ENCODE measurements around the gene TACSTD2.
"Not testable (repeated sequence)": the region's sequence is repeated elsewhere in the genome, so short reads cannot be mapped to it uniquely, and the experiment has no call there.

TACSTD2 gene, protein sequence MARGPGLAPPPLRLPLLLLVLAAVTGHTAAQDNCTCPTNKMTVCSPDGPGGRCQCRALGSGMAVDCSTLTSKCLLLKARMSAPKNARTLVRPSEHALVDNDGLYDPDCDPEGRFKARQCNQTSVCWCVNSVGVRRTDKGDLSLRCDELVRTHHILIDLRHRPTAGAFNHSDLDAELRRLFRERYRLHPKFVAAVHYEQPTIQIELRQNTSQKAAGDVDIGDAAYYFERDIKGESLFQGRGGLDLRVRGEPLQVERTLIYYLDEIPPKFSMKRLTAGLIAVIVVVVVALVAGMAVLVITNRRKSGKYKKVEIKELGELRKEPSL

DNA sequence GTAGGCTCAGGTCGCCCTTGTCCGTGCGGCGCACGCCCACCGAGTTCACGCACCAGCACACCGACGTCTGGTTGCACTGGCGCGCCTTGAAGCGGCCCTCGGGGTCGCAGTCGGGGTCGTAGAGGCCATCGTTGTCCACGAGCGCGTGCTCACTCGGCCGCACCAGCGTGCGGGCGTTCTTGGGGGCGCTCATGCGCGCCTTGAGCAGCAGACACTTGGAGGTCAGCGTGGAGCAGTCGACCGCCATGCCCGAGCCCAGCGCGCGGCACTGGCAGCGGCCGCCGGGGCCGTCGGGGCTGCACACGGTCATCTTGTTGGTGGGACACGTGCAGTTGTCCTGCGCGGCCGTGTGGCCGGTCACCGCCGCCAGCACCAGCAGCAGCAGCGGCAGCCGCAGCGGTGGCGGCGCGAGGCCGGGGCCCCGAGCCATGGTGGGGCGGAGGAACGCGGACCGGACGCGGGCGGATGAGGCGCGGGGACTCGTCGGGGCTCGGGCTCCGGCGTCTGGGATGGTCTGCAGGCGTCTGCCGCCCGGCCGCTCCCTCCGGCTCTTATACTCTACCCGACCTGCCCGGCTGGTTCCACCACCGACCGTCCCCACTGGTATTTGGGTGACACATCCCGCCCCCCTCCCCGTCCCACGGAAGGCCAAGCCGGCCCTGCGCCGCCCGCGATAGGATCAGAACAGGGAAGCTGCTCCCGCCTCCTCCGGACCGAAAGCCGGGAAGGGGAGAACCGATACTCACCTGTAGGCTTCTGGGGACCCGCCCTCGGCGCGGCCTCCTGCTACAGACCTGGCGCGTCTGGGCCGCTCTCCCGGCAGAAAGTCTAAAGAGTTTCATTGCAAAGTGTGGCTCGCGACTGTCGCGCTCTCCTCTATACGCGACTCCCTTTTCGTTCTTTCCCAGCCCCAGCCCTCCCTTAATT, at the start of gene TACSTD2:
TACSTD2 (minus strand) TSS at position 526 of the 927 bp plus-strand sequence; CDS start at position 430, 96 bp downstream.
- no peak for DNase-seq (ENCODE audit: low spot score)

DNA sequence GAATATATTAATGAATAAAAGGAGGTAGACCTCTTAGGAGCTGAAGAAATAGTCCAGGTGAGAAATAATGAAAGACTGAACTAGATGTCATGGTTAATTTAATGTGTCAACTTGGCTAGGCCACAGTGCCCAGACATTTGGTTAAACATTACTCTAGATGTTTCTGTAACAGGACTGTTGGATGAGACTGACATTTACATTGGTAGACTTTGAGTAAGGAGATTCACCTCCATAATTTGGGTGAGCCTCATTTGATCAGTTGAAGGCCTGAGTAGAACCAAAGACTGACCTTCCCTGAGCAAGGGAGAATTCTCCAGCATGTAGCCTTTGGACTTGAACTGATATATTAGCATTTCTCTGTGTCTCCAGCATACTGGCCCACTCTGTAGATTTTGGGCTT, 49.2 kb upstream of the TACSTD2 start:
- no peak for DNase-seq (ENCODE audit: low spot score)

DNA sequence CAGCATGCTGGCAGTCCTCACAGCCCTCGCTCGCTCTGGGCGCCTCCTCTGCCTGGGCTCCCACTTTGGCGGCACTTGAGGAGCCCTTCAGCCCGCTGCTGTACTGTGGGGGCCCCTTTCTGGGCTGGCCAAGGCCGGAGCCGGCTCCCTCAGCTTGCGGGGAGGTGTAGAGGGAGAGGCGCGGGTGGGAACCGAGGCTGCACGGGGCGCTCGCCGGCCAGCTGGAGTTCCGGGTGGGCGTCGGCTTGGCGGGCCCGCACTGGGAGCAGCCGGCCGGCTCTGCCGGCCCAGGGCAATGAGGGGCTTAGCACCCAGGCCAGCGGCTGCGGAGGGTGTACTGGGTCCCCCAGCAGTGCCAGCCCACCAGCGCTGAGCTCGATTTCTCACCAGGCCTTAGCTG, 46.2 kb upstream of the TACSTD2 start:
- not testable (repeated sequence) for DNase-seq (ENCODE audit: low spot score)

DNA sequence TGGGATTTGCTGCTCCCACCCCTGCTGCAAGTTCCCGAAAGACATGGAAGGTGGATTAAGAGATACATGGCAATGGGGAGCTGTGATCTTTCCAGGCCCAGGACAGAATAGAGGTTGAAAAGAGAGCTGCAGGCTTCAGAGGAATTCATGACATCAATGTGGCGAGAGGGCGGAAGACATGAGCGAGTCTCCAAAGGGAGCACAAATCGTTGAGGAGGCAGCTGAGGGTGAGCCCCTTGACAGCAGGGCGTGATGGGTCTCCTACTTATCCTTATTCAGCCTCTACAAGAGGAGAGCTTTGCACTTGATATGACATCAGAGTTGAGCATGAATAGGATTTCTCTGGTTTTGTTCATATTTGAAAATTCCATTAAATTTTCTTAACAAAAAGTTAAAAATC, 45.5 kb upstream of the TACSTD2 start:
- no peak for DNase-seq (ENCODE audit: low spot score)

DNA sequence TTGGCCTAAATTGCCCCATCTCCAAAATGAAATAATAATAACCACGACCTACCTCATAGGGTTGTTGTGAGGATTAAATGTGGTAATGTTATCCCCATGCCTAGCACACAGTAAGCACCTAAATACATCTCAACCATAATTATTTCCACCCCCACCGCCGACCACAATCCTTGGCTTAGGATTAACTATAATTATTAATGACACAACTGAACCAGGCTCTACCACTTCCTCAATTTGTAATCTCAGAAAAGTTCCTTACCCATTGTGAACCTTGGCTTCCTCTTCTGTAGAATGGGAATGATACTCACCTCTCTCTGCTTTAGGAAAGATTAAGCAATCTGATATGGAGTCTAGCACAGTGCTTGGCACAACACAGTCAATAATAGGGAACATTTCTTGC, 44.3 kb upstream of the TACSTD2 start:
- no peak for DNase-seq (ENCODE audit: low spot score)

DNA sequence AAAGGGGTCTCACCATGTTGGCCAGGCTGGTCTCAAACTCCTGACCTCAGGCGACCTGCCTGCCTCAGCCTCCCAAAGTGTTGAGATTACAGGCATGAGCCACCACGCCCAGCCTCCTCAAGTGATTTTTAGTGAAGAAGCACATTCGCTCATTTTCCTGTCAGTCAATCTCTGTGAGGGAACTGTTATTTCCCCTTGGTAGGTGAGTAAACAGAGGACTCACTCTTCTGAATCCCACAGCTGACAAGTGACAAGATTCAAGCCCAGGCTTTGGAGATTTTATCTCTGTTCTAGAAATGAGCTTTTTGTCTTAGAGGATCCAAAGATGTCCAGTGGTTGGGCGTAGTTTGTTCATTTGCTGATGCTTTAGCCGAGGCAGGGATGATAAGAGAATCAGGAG, 43.9 kb upstream of the TACSTD2 start:
- no peak for DNase-seq (ENCODE audit: low spot score)

DNA sequence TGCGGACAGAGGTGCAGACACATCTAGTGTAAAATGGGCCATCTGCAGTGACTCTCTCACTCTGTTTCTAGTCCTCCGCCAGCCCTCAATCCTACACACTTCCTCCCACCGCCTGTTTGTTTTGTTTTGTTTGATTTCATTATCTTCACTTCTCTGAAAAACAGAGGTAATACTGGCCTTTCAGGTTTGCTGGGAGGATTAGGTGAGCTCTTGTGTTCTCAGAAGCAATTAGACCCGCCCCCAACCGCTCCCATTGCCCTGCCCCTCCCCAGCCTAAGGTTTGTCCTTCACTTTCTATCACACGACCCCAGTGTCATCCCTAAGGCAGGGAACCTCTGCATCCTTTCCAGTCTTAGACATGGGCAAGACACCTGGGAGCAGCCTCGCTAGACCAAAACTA, 43.2 kb upstream of the TACSTD2 start:
- DNase-seq (ENCODE audit: low spot score), result no peak

DNA sequence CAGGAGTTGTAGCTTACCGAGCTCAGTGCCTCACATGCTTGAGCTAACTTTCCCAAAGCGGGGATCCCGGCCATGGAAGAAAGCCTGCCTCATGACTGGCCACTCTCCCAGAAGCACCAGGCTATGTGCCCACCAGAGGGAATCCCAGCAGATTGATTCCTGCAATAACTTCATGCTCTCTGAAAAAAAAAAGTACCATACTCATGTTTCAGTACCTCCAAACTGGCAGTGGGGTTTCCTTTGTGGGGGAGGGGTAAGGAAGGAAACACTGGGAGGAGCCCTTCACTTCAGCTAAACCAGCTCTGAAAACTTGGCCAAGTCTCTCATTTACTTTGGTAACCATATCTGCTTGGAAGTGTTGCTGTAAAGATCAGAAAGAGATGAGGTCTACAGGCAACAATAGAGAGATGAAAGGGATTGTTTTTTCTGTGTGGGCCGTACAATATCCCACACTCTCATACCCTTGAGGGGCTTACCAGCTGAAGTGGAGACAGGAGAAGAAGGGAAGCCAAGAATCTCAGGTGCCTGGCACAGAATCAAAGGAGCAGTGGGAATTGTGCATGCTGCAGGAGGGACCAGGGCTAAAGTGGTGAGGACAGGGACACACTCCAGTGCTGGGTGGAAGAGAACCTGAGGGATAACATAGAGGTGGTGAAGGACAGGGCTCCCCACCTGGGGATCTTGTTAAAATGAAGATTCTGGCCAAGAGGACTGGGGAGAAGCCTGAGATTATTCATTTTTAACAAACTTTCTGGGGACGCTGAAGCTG, 42.4 kb upstream of the TACSTD2 start:
- no peak for DNase-seq (ENCODE audit: low spot score)

DNA sequence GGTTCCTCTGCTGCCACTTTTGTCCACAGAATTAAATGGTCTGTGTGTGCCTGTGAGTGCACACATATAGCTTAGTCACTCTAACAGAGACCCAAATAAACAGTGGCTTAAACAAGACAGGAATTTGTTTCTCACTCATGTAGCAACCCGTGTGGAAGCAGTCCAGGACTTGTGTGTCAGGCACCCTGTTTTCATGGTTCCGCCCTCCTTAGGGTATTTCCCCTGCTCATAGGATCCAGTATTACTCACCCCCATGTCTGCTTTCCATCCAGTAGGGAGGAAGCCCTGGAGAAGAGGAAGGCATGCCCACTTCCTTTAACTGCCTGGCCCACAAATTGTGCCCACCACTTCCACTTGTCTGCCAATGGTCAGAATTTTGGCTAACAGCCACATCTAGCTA, 41.3 kb upstream of the TACSTD2 start:
- peak; percentile 13 for DNase-seq (ENCODE audit: low spot score)

DNA sequence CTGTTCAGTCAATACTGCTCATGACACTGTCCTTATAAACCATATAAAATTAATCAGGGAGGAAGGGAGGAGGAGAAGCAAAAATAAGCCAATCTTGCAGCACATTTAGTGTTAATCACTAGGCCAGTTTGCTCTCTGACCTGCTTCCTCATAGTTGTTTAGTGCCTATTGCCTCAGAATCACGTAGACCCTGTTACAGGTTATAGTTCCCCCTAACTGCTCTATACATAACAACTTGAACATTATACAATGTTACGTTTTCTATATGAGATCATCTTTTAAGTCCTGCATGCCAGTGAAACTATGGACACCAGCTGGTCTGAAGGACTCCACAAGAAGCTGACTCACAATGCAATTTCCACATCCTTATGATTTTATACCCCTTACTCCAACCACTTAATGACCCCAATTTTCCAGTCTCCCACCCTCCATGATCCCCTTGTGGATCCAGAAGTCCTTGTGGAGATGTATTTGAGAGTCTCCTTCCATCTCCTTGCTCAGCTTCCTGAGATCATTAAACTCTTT, 34.9 kb upstream of the TACSTD2 start:
- no peak for DNase-seq (ENCODE audit: low spot score)

DNA sequence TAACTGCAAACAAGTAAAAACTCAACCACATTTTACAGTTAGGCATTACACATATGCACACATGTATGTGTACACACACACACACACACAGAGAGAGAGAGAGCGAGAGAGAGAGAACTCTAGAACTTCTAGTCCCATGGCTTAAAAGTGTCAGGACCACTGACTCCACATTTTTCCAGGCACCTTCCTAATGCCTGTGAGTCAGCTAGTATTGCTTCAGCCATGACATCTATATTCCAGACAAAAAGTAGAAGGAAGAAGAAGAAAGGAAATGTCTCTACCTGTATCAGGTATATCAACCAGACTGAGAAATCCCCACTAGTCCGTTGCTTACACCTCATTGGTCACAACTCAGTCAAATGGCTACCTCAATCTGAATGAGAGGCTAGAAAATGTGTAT, 31.9 kb upstream of the TACSTD2 start:
- DNase-seq (ENCODE audit: low spot score), result no peak

DNA sequence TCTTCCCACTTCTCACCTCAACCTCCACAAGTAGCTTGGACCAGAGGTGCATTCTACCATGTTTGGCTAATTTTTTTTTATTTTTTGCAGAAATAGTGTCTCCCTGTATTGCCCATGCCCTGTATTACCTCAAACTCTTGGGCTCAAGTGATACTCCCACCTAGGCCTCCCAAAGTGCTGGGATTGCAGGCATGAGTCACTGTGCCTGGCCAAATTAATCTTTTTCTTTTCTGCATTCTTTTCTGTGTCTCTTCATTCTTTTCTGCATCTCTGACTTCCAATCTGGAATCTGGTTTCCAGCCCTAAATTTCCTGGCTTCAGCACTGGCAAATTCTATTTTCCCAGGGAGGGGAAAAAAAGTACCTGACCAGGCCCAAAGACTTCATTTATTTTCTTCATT, 31.2 kb upstream of the TACSTD2 start:
- no peak for DNase-seq (ENCODE audit: low spot score)

DNA sequence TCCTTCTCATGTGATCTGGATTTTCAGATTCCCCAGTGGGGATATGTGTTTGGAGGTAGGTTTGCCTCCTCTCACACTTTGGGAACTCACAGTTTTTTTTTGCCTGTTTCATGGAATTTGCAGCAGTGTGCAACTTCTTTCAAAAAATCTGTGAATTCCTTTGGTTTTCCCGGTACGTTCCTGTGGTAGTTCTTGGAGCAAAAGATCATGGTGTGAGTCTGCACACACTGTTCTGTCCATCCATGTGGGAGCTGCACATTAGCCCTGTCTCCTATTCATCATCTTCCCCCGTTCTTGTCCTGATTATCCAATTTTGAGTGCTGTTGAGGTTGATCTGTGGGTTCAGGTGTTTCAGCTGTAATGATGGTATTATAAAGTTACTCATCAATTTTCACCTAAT, 30.3 kb upstream of the TACSTD2 start:
- DNase-seq (ENCODE audit: low spot score), result no peak

DNA sequence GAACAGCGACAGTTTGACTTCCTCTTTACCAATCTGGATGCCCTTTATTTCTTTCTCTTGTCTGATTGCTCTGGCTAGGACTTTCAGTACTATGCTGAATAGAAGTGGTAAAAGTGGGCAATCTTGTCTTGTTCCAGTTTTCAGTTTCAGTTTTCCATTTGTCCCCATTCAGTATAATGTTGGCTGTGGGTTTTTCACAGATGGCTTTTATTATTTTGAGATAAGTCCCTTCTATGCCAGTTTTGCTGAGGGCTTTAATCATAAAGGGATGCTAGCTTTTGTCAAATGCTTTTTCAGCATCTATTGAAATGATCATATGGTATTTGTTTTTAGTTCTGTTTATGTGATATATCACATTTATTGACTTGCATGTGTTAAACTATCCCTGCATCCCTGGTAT, 24.9 kb upstream of the TACSTD2 start:
- not testable (repeated sequence) for DNase-seq (ENCODE audit: low spot score)

DNA sequence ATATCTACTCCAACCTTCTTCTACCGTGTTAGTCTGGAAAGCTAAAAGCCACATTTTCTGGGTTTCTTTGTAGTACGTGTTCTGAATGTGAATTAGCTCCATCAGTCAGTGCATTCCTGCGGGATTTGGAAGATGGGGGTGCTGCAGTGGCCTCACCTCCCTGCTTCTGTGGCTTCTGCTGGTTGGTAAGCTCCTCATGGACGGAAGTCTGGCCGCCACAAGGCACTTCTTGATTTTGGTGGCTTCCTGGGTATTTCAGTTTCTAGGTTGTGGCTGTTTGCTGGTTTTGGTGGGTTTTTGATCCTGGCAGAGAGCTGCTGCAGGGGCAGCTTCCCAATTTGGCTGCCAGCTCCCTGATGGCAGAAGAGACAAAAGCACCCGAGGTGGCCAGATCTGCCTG, 20.9 kb upstream of the TACSTD2 start:
- no peak for DNase-seq (ENCODE audit: low spot score)

DNA sequence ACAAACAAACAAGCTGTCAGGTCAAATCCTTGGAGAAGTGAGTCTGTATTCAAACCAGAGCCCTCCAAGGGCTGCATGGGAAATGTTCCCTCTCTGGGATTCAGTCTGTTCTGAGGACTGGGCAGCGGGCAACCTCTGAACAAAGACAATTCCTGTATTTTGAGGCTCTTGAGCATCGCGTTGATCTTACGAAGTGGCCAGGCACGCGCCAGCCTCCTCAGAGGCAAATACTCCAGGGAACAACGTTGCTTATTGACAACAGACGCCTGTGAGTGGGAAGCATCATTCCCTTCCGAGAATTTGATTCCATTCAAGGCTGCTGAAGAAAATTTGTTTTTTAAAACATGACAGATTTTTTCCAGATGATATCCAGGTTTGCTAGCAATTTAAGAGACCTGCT, 20.0 kb upstream of the TACSTD2 start:
- no peak for DNase-seq (ENCODE audit: low spot score)

DNA sequence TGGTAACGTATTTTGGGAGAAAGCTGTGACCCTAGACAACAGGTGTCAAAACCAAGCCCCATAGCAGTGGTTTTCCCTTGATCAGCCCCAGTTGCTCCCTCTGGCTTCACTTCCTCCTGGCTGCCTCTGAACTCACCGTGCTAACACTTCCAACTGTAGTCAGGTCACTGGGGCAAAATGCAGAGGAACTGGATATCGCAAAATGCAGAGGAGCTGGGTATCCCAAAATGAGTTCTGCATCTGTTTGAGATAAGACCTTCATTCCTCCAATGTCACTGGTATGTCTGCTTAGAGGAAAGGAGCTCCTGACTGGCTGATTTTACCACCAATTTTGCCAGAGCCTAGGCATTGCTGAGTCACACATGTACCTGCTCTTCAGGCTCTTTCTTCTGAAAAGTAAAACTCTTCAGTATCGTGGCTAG, 19.6 kb upstream of the TACSTD2 start:
- DNase-seq (ENCODE audit: low spot score), result no peak

DNA sequence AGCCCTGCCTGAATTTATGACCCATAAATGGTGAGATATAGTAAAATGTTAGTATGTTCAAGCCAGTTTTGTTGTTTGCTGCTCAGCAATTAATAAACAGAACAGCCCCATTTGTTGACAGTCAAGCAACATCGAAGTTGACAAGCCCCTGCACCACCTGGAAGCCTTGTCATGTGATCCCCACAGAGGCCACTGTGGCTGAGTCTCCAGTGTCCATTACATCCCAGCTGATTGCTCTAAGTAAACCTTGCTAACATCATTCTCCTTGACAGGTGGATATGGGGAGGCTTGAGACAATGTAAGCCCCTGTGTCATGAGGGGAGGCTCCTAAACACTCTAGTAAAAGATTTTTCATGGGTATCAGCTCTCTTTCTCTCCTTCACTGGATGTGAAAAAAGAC, 17.5 kb upstream of the TACSTD2 start:
- DNase-seq (ENCODE audit: low spot score), result no peak

DNA sequence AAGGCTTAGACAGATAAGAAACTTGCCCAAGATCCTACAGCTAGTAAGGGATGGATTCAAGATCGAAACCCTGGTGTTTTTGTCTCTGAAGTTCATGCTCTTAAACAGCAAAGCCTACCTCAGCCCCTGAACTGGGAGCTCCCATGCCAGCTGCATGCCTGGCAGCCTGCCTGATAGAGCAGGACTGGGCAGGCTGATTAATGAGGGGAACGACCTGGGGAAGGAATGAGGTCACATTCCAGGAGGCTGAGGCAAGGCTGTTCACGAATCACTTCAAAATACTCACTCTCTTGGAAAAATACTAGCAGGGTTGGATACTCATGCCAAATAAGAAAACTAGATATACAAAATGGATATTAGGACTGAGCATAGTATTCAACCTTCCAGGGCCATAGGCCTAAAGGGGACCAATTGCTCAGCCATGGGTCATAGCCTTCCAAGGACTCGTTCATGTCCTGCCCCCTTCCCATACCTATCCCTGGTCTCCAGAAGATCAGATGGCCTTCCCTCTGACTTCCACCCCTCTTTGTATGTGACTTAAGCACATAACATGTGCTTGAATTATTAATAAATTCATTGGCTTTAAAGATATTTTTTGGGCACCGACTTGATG, 15.6 kb upstream of the TACSTD2 start:
- DNase-seq (ENCODE audit: low spot score), result no peak

DNA sequence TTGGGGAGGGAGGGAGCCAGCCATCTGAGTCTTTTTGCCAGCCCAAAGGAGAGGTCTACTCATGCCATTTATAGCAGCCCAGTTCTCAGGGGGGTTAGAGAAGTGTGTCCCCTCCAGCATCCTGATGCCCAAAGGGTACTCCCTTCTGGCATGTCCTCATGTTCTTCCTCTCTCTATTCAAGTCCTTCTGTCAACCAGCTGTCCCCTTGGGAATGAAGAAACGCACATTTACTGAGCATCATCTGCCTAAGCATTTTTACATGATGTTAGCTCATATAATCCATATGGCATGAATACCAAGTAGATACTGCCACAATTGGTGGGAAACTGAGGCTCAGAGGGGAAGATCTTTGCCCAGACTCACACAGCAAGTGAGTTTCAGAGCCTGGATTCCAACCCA, 14.8 kb upstream of the TACSTD2 start:
- no peak for DNase-seq (ENCODE audit: low spot score)

DNA sequence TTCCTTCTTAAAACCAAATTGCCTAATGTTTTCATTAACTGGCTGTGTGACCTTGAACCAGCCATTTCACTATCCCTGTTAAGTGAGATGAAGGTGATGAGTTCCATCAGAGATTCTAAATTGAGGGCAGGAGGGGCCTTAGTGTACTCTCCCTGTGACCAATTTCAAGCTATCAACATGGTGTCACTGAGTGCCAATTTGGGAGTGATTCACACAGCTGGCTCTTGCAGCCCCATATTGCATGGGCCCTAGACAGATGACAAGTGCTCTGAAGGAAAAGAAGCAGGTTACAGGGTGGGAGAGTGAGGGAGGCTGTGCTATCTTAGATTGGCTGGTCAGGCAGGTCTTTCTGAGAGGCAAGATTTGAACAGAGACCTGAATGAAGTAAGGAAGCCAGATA, 13.0 kb upstream of the TACSTD2 start:
- DNase-seq (ENCODE audit: low spot score), result no peak

DNA sequence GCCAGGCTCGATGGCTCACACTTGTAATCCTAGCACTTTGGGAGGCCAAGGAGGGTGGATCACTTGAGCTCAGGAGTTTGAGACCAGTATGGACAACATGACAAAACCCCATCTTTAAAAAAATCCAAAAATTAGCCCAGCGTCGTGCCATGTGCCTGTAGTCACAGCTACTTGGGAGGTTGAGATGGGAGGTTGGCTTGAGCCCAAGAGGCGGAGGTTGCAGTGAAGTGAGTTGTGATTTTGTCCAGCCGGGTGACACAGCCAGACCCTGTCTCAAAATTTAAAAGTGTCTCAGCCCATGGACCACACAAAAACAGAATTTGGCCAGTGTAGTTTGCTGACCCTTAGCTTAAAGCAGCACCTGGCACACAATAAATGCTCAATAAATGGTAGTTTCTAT, 11.3 kb upstream of the TACSTD2 start:
- DNase-seq (ENCODE audit: low spot score), result no peak
